A673 (cell line): ENCODE measurements around the gene IDH2.
"Not testable (repeated sequence)": the region's sequence is repeated elsewhere in the genome, so short reads cannot be mapped to it uniquely, and the experiment has no call there.

Source experiments
- EZH2 ChIP-seq: fragments of 200-600 bp; sonication (generic); IDR thresholded peaks from 2 replicates; pipeline ENCODE4 v1.6.1; 2017; ENCODE audit warnings: borderline replicate concordance, low read depth, mild to moderate bottlenecking, mixed read lengths, antibody characterized with exemption, low read length; ENCODE audit not compliant: poor library complexity, severe bottlenecking
- TF ChIP-seq, protein P1 (sequence below): fragments of 300-800, 200-600 bp; sonication (generic); conservative IDR thresholded peaks from 2 replicates; pipeline ENCODE4 v1.5.1; 2017; ENCODE audit warnings: low read depth, mild to moderate bottlenecking, antibody characterized with exemption, low read length, moderate library complexity, mixed read lengths

DNA sequence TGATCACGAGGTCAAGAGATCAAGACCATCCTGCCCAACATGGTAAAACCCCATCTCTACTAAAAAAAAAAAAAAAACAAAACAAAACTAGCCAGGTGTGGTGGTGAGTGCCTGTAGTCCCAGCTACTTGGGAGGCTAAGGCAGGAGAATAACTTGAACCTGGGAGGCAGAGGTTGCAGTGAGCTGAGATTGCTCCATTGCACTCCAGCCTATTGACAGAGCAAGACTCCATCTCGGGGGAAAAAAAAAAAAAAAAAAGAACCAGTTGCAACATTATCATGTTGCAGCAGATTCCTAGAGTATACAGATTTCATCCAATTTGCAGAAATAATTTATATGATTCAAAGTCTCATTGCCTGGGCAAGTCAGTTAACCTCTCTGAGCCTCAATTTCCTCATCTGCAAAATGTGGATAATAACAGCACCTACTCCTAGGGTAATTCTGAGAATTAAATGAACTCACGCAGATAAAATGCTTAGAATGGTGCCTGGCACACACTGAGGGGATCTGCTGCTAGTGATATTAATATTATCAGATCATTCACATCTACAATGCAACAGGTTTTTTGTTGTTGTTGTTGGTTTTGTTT lies 7.0 kb upstream of the IDH2 start:
- TF ChIP-seq, protein P1, sequence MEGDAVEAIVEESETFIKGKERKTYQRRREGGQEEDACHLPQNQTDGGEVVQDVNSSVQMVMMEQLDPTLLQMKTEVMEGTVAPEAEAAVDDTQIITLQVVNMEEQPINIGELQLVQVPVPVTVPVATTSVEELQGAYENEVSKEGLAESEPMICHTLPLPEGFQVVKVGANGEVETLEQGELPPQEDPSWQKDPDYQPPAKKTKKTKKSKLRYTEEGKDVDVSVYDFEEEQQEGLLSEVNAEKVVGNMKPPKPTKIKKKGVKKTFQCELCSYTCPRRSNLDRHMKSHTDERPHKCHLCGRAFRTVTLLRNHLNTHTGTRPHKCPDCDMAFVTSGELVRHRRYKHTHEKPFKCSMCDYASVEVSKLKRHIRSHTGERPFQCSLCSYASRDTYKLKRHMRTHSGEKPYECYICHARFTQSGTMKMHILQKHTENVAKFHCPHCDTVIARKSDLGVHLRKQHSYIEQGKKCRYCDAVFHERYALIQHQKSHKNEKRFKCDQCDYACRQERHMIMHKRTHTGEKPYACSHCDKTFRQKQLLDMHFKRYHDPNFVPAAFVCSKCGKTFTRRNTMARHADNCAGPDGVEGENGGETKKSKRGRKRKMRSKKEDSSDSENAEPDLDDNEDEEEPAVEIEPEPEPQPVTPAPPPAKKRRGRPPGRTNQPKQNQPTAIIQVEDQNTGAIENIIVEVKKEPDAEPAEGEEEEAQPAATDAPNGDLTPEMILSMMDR = not testable (repeated sequence)
- TF ChIP-seq EZH2 = not testable (repeated sequence)
